ENCODE results near the gene ADAM17. TPM values are rescaled to one million over a fixed set of nuclear protein-coding genes. Genes with fewer than 3 reads are reported as not detected.
A peak's percentile ranks its signal among the peaks of the same experiment; 100 is the strongest.
"Not testable (repeated sequence)": the region's sequence is repeated elsewhere in the genome, so short reads cannot be mapped to it uniquely, and the experiment has no call there.

Gene ADAM17
- total RNA-seq (ENCODE audit: insufficient read depth, low replicate concordance): 25.0 TPM

DNA sequence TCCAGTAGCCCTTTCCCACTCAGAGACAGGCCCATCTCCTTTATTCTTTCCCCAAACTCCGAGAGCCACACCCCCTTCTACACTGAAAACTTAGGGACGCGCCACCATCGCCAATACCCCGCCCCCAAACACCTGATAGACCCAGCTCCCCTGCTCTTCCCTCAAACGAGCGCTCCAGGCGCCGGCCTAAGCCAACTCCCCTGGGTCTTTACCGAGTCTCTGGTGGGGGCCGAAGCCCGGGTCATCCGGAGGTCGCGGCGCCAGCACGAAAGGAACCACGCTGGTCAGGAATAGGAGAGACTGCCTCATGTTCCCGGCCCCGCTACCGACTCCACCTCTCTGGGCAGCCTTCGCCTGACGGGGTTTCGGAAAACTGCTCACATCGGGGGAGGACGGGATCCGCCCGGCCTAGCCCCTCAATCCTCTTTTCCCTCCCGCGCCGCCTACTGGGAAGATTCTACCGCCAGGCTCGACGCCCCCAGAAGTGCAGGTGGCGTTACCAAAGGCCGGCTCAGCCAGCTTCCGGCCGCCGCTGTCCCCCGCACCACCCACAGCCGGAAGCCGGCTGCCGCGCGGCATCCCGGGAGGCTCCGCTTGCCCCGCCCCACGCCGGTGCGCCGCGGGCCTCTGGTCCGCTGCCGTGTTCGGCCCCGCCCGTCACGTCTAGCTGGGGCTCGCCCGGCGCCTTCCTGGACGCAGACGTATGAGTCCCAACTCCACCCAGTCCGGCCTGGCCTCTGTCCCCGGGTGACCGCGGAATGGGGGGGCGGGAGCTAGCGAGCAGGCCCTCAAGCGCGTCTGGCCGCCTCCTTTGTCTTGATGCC, at the start of gene ADAM17:
Gene ADAM17 (minus strand): TSS at position 534 of the 824 bp plus-strand sequence. CDS start 225 bp downstream, at position 309.
- DNase-seq (ENCODE audit: low spot score): peak; percentile 98

GRCh38 chr2:9602412-9602811, 46.8 kb upstream of the ADAM17 start:
- DNase-seq (ENCODE audit: low spot score): no peak

DNA sequence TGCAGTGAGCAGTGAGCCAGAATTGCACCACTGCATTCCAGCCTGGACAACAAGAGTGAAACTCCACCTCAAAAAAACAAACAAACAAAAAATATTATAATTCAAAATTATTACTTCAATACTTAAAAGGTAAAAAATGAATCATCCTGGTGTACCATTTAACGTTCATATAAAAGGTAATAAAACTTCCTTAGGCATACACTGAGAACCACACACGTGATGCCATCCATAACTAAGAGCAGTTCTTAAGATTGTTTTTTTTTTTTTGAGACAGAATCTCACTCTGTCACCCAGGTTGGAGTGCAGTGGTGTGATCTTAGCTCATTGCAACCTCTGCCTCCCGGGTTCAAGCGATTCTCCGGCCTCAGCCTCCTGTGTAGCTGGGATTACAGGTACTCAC, 45.8 kb upstream of the ADAM17 start:
- no peak for DNase-seq (ENCODE audit: low spot score)

GRCh38 chr2:9599430-9599829, 43.8 kb upstream of the ADAM17 start:
- no peak for DNase-seq (ENCODE audit: low spot score)

GRCh38 chr2:9596621-9597311, 41.1 kb upstream of the ADAM17 start:
- DNase-seq (ENCODE audit: low spot score): no peak

DNA sequence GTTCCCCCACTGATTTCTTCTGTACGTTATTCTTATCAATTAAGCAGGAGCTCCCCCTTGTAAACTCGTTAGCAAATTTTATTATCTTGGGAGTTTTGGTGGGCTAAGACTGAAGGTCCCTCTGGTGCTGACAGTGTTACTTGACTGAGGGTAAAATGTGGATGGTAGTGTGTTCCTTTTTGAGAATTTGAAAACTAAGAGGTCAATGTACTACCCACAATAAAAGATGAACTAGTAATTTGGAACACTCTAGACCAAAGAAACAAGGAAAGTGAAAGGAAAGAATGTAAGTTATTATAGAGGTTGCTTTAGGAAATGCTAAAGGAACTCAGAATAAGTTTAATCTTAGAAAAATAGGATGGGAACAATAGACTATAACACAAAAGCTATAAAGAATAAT, 40.1 kb upstream of the ADAM17 start:
- DNase-seq (ENCODE audit: low spot score): no peak

DNA sequence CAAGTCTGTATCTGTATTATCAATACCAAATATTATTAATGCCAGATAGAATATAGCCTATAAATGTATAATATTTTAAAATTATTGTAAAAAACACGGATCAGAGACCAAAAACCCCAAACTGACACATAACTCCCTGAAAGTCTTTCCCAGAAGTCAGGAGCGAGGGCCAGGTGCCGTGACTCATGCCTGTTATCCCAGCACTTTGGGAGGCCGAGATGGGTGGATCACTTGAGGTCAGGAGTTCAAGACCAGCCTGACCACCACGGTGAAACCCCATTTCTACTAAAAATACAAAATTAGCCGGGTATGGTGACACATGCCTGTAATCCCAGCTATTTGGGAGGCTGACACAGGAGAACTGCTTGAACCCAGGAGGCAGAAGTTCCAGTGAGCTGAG, 39.6 kb upstream of the ADAM17 start:
- not testable (repeated sequence) for DNase-seq (ENCODE audit: low spot score)

DNA sequence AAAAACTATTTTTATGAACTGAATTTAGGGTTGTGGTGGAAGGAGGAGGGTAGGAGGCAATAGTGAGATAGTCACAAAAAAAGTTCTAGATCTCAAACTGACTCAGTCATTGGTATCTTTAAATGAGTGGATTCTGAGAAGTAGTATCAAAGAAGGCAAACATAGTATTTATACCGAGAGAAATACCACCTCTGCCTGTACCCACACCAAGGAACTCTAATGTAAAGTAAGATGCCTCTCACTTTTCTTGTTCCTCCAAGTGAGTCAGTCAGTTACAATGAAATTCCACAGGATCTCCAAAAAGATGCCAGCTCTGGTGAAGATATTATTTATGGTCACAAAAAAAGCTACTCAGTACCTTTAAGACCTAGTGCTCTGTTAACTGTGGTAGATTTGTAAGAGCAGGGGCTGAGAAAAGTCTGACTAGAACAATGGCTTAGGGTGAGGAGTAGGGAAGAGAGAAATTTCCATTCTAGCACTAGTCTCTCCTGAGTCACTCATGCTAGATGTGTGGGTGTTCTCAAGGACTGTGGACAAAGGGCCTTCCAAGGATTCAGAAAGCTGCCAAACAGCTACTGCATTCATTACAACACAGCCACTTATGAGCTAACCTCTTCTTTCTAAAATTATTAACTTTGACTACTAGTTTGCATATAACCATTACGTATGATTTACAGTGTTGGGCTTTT, 38.9 kb upstream of the ADAM17 start:
- no peak for DNase-seq (ENCODE audit: low spot score)

DNA sequence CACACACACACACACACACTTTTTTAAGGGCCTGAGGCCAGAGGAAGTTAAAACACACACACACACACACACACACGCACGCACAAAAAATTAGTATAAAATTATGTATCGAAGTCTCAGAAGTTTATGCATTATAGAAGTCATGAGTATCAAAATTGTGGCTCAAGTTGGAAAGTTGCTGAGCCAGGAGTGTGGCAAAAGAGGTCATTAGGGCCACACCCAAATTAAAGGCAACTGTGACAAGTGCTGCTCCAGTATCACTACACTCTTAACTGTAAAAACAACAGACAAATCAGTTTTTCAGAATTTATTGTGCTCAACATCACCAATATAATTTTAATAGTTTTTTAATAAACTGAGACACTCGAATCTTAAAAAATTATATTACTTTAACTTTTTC, 38.3 kb upstream of the ADAM17 start:
- no peak for DNase-seq (ENCODE audit: low spot score)

GRCh38 chr2:9592699-9593098, 37.1 kb upstream of the ADAM17 start:
- no peak for DNase-seq (ENCODE audit: low spot score)

DNA sequence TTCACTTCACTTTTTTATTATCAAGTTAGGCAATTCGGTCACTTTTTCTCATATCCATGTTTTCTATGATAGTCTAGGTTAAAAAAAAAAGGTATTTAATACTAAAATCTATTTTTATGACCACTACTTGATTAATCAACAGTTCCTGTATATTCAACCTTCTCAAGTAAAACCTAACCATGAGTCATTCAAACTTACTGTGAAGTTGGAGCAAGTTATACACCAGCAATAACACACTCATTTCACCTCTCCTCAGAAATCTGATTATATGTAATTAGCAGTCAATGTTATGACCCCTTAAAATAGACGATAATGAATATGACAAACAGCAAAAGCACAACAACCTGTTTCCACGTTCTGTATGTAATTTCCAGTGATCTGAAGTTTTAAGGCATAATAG, 35.0 kb upstream of the ADAM17 start:
- no peak for DNase-seq (ENCODE audit: low spot score)

GRCh38 chr2:9586465-9586864, 30.8 kb upstream of the ADAM17 start:
- no peak for DNase-seq (ENCODE audit: low spot score)

GRCh38 chr2:9585486-9585885, 29.9 kb upstream of the ADAM17 start:
- no peak for DNase-seq (ENCODE audit: low spot score)

GRCh38 chr2:9584902-9585301, 29.3 kb upstream of the ADAM17 start:
- DNase-seq (ENCODE audit: low spot score): not testable (repeated sequence)

- no peak for DNase-seq (ENCODE audit: low spot score)
These were observed 27.0 kb upstream of the ADAM17 start for GRCh38 chr2:9582624-9583023.

DNA sequence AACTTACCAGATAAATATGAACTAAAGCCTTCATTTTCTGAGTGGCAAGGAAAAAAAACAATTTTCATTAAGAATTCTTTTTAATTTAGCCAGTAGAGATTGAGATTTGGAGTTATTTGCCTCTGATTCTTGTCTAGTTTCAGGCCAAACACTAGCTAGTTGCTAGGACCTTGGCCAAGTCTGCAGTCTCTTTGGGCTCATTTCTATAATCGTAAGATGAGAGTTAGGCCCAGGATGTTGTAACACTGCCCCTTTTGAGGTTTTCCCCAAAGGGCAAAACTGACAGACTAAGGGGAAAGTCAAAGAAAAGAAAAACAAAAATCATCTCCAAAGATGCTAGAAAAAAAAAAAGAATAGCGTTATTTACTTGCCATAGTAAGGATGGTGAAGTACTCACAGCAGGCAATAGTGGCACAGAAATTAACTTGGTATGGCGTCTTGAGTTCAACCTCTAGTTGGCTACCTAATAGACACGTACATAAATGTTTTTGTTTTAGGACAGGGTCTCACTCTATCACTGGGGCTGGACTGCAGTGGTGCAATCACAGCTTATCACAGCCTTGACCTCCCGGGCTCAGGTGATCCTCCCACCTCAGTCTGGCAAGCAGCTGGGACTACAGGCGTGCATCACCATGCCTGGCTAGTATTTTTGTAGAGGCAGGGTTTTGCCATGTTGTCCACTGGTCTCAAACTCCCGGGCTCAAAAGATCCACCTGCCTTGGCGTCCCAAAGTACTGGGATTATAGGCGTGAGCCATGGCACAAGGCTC, 23.0 kb upstream of the ADAM17 start:
- DNase-seq (ENCODE audit: low spot score): no peak

DNA sequence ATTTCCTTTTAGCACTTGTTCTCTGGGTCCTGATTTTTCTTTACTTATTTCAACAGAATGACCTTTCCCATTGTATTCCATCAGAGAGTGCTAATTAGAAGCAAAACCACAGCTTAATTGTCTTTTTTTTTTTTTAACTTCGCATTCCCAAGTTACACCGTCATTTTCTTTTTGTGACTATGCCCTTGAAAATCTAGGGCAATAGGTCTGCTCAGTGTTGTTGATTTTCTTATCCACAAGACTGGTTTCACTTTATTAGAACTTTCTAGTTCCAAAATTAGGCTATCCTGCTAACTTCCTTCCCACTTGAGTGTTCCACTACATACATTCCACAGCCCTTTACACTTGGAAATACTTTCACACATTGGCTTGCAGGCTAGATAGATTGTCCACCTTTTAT, 18.7 kb upstream of the ADAM17 start:
- peak; percentile 12 for DNase-seq (ENCODE audit: low spot score)

GRCh38 chr2:9573840-9574239, 18.2 kb upstream of the ADAM17 start:
- no peak for DNase-seq (ENCODE audit: low spot score)

DNA sequence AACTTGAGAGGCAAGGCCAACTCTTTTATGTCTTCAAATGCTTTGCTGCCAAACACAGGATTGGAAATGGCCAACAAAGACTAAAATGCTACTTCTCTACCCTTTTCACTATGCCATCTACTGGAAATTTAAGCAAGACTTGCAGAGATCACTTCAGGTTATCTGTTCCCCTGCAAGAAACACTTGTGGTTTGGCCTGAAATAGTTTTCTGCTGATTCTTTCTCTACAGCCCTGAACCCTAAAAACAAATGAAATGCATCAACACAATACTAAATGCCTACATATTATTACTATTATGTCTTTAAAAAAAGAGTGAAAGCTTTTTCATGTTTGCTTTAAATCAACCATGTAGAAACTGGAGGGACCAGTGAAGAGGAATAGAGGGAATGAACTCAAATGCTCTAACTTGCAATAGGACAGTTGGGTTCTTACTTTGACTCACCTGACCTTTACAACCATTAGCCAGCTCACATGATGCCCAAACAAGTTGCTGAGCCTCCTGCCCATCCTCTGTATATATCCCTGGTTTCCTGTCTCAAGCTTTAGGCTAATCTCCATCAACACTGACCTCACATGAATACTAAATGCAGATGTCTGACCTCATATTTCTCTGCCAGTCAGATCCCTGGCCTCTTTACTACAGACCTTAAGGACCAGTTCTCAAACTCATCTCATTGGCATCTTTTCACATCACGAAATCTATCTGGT, 17.5 kb upstream of the ADAM17 start:
- DNase-seq (ENCODE audit: low spot score): no peak

DNA sequence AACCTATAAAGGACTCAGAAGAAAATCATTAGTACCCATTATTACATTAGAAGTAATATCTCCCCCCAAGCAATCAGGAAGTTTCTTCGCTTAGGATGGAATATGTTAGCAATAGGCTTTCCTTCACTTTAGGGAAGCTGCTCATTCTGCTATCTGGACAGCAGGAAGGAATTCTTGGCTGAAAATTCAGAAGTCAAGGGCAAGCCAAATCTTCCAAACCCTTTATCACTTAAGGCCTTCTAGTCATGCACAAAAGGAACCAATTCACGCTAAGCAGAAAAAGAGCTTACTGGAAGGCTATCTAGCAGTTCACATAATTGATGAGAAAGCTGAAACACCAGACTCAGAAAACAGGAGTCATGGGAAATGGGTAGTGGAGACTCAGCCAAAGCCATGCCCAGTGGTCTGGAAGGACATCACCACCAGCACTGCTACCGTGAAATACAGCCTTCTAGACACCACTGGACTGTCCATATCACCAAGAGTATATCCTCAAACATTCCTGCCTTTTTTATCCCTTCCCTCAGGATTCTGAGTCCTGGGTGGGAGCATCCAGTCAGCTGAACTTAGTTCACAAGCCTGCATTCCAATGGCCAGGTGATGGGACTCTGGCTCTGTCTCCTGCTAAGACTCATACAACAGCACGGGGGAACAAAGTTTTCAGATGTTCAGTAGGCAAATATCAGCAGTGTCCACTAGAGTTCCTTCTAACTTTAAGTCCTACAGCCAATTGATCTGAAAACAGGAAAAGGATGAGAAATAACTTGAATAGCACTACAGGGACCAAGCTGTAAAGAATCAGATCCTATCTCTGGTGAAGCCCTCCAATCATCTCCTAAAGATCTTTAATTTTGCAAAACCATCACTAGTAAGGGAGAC, 14.8 kb upstream of the ADAM17 start:
- no peak for DNase-seq (ENCODE audit: low spot score)

Data from umbilical cord (tissue), 2 donors.